Liver (tissue), 3 donors: ENCODE data around the gene SH2D4B.

Experiments
- ATF3 ChIP-seq: IDR thresholded peaks from 2 replicates; pipeline ENCODE4 v1.6.1; 2016; ENCODE audit warnings: antibody characterized with exemption
- CTCF ChIP-seq: fragments of 150-350 bp; IDR thresholded peaks from 2 replicates; pipeline ENCODE4 v1.5.1; 2017; ENCODE audit warnings: improper control_type of control experiment, low read depth, low read length; ENCODE audit not compliant: missing input control
- EGR1 ChIP-seq, 2 donors: IDR thresholded peaks; 2 replicates each; pipeline ENCODE4 v1.6.1; 2016 to 2018; ENCODE audit warnings: antibody characterized with exemption in 2 of 2, low read depth in 2 of 2
- MAX ChIP-seq: IDR thresholded peaks from 2 replicates; pipeline ENCODE4 v1.6.1; 2016; ENCODE audit warnings: antibody characterized with exemption
- RAD21 ChIP-seq, 2 donors: IDR thresholded peaks; 2 replicates each; pipeline ENCODE4 v1.6.1; 2016; ENCODE audit warnings: antibody characterized with exemption in 2 of 2, mild to moderate bottlenecking in 2 of 2
- YY1 ChIP-seq: IDR thresholded peaks from 2 replicates; pipeline ENCODE4 v1.6.1; 2016; ENCODE audit warnings: antibody characterized with exemption, mild to moderate bottlenecking
- donor health status: healthy.
- donor health status: healthy.

- TF ChIP-seq RAD21 (IDR thresholded peaks at IDR 0.05) (no peak), CTCF (no peak), ATF3 (no peak), YY1 (no peak), MAX (no peak), EGR1 (IDR thresholded peaks at IDR 0.05; ENCODE audit: low read depth in 2 of 2) (no peak)
Measured at GRCh38 chr10:80542053-80542452, 4.4 kb downstream of the SH2D4B start.
